NCI-H2196 treated with DMSO at 0.1 percent for 48 hours (cell line): ENCODE data around the gene EYA4.

ENCODE experiments used
- DNase-seq: peaks from one replicate; lab custom pipeline; 2025; ENCODE audit not compliant: unreplicated experiment; lab: John Stamatoyannopoulos, UW

The EYA4 gene

DNA sequence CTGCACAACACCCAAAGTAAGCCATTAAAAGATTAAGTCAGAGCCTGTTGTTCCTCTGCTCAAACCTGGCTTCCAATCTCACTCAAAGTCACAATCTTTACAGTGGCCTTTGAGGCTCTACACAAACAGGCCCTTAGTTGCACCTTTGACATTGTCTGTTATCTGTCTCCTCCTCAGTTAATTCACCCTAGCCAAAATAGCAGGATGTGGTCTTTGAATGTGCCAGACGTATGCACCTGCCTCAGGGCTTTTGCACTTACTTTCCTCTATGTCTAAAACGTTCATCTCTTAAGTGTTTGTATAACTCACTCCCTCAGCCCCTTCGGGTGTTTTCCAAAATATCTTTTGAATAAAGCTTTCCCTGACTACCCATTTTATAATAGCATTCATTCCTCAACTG is 107.7 kb downstream of the EYA4 start:
- DNase-seq, result no peak

- DNase-seq, result no peak
Measured at GRCh38 chr6:133350928-133351327, 109.8 kb downstream of the EYA4 start.

- no peak for DNase-seq
Measured at GRCh38 chr6:133352046-133352445, 110.9 kb downstream of the EYA4 start.

GRCh38 chr6:133353061-133353460 is 111.9 kb downstream of the EYA4 start:
- no peak for DNase-seq

GRCh38 chr6:133355922-133356321 is 114.8 kb downstream of the EYA4 start:
- DNase-seq, result no peak

DNA sequence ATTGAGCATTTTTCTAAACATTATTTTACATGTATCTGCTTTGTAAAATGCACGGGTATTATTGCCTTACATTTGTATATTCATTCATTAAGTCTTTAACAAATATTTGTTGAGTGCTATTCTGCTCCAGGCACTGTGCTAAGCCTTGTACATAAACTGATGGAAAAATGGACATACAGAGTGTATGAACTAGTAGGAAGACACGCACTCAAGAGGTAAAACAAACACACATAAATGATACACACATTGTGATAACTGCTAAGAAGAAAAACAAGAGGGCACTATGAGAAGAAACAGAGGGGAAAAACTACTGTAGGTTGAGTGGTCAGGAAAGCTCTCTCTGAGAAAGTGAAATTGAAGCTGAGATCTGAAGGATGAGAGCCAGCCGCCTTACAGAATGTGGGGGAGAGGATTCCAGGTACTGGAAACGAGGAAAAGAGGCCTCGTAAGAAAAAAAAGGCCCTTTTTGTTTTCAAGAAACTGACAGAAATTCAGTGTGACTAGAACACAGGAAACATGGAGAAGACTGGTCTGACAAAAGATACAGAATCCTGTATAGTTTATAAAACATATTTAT is 117.5 kb downstream of the EYA4 start:
- DNase-seq, result no peak

DNA sequence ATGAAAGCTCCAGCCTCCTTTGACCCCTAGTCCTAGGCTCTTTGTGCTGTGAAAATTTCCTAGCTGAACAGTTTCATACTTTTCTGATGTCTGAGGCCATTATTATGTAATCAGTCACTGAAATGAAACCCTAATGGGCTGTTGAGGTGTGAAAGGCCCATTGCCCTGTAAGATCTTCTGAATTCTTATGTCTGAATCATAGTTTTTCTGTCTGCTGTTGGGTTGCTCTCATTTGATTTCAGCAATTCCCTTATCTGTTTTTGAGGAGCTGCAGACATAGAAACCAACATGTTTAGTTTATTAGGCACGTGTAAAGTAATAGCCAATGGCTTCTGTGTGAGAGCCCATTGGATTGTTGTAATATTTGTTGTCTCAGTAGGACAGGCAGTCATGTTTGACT is 118.1 kb downstream of the EYA4 start:
- no peak for DNase-seq

- DNase-seq, result no peak
Measured at GRCh38 chr6:133359760-133360159, 118.6 kb downstream of the EYA4 start.

- DNase-seq, result no peak
Measured at GRCh38 chr6:133360194-133360593, 119.0 kb downstream of the EYA4 start.

GRCh38 chr6:133362813-133363212 is 121.7 kb downstream of the EYA4 start:
- DNase-seq, result no peak

DNA sequence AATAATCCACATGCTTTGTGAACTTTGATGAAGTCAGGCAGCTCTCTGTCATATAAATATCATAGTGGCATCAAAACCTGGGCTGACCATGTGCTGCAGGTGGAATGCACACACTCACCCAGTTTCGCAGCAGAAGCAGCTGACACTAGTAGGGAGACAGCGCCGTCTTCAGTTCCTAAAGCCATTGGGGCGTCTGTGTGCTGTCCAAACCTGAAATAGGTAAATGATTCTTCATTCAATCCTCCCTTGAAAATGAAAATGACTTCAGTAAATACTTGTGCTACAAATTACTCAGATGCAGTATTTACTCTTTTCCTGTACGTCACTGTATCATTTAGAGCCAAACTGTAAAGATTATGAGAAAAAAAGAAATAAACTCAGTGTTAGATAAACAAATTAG is 127.5 kb downstream of the EYA4 start:
- peak; percentile 84 for DNase-seq

DNA sequence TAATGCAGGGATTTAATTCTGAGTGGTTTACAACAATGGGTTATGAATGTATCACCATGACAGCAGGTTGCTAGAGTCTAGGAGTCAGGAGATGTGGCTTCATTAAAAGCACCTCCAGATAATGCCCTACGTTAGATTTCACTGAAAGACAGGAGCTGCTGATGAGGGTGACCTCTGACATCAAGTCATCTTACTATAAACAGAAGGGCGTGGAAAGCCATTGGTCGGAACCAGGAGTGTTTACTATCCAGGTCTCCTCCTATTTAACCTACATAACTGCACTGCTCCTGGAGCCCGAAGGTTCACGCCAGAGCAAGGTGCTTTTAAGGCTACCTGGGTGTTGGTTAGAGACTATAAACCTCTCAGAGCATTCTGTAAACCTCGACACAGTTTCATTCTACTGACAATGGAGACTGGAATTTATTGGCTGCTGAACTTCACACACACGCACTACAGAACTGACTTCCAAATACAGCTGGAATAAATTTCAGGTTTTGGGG is 128.7 kb downstream of the EYA4 start:
- peak; percentile 30 for DNase-seq

DNA sequence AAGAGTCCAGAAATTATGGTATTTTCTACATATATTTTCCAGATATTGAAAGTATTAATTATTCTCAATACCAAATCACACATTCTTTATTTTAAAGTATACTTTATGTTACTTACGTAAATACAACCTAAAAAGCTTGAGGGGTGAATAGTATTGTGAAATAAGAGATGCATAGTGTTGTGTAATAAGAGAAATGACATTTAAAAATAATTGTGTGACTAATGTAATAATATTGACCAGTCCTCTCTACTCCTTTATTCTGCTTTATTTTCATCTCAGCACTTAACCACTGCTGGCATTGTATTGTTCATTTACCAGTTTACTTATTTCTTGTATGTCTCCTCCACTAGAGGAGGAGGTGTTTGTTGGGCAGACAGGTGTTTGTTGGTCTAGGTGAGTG is 135.6 kb downstream of the EYA4 start:
- DNase-seq, result no peak

- no peak for DNase-seq
Measured at GRCh38 chr6:133377219-133377618, 136.1 kb downstream of the EYA4 start.

DNA sequence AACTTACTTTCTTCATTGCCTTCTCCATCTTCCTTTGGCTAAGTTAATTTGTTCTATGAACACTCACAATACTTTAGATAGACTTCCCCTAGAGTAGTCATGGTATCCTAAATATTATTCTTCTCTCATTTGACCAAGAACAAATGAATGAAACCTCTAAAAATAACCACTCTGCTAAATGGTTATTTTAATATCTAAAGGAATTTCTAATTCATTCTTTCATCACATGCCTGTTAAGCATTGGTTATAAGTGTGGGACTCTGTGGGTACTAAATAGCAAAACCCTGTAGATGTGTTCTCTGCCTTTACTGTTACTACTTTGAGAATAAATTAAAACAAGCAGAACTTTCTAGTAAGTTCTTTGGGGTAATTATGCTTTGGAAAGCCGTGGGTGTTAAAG is 138.9 kb downstream of the EYA4 start:
- no peak for DNase-seq

DNA sequence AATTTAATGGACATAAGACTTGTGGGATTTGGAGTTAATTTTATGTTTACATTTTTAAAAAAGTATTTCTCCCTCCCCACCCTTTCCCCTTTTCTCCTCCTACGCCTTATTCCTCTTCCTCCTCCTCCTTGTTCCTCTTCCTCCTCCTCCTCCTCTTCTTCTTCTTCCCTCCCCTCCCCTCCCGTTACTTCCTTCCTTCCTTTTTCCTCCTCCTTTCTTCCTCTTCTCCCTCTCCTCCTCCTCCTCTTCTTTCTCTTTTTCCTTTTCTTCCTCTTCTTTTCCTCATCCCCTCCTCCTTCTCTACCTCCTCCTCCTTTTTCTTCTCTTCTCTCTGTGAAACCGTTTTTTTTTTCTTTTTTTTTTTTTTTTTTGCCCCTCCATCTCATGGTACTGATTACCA is 139.6 kb downstream of the EYA4 start:
- no peak for DNase-seq

GRCh38 chr6:133388731-133389130 is 147.6 kb downstream of the EYA4 start:
- DNase-seq, result no peak

DNA sequence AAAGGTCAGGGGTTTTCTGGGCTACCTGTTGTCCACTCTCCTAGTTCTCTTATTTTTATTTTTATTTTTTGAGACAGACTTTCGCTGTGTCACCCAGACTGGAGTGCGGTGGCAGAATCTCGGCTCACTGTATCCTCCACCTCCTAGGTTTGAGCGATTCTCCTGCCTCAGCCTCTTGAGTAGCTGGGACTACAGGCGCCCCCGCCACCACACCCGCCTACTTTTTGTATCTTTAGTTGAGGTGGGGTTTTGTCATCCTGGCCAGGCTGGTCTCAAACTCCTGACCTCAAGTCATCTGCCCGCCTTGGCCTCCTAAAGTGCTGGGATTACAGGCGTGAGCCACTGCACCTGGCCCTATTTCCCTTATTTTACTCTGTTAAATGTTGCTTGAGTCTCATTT is 149.0 kb downstream of the EYA4 start:
- DNase-seq, result no peak

DNA sequence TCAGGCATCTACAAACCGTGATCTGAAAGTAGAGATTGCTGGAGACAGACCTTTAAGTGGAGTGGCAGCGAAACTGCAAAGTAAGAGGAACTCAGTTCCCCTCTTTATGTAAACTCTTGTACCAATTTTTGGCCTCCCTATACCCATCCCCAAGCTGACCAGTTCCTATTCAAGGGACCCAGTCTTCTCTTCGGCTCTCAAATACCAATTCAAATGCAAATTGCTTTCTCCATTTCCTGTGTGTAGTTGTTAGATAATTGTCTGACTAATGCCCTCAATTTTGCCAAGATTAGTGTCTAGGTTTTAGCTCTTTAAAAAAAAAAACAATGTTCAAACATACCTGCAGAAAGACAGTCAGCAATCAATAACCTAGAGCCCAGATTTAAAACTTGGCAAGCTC is 150.9 kb downstream of the EYA4 start:
- DNase-seq, result no peak

GRCh38 chr6:133392641-133393040 is 151.5 kb downstream of the EYA4 start:
- no peak for DNase-seq

DNA sequence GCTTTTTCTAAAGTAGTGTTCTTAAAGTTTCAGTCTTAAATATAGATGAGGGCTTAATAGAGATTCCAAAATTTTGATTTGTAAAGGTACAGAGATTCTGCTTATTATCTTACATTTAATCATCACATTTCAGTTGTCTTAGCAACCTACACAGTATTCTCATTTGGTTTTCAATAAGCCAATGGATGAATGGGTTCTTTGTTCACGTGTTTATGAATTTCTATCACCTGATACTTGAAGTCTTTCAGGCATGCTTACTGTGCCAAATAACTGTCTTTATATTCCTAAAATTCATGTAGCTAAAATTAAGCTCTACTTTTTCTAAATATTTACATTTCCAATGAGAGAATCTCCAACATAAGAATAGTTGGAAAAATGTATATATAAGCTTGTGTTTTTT is 152.7 kb downstream of the EYA4 start:
- DNase-seq, result peak; percentile 33

DNA sequence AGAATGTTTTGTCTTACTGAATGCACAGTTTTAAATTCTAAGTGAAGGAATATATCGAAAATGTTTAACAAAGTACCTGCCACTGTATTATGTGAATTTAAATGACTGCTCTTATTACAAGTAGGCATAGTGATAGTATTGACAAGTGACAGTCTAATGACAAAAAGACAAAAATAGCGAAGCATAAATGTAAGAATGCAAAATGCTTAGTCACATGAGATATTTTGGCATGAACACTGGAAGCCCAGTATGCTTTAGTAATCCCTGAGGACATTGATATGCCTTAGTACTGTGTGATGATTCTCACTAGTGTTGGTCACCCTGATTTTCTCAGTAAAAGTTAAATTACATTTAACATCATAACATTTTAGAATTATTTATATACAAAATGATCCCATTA is 153.5 kb downstream of the EYA4 start:
- no peak for DNase-seq

DNA sequence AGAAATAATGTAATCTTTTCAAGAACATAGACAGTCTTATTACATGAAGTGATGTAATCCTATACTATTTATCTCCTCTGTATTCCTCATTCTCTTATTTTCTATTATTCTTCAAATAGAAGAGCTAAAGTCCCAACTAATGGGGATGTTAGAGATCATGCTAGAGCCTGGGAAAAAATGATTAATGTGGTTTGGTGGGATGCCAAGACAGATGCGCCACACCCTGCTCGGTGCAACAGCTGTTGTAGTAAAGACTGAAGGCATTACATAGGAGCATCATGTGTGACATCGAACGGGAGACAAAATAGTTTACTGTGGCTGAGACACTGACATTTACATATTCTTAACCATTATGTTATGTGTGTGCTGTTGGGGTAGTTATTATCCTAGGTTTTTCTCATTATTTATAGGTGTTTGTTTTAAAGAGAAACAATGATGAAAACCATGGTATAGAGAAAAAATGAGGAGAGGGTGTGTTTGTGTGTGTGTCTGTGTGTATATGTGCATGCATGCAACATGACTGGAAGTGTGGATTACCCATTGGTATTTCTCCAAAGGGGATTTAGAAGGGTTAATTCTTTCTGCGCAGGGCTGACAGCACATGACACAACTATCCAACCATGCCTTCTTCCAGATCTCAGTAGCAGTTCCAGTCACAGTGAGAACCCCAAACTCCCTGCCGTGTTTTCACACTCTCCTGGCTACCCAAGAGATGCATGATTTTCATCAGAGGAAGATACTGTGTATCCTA is 155.3 kb downstream of the EYA4 start:
- no peak for DNase-seq
